ENCODE results near the gene BRAF.
"Not testable (repeated sequence)": the region's sequence is repeated elsewhere in the genome, so short reads cannot be mapped to it uniquely, and the experiment has no call there.

The BRAF gene

DNA sequence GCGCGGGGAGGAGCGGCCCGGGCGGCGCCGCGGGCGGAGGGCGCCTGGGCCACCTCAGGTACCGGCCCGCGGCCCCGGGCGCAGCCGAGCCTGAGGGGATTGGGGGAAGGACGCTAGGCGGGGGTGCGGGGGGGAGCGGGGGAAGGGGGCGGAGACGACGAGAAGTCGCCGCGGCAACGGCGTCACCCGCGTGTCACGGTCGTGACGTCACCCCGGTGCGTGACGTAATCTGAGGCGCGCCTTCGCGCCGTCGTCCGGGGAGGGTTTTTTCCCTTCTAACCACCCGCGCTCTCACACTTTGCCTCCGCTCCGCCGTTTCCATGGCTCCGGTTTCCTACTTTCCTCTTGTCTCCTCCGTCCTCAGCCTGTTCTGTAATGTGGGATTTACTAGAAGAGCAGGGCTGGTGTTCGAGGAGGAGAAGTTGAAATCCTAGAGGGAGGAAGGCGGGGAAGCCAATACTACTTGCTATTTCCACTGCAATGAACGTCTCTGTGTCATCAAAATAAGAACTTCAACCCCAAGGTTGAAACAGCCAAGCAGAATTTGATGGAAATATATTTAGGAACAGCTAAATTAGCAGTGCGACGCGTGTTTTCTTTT lies at the start of gene BRAF:
TSS of gene BRAF (minus strand) at position 109 of the 601 bp plus-strand sequence. CDS start 226 bp downstream, outside the sequence.
- Histone ChIP-seq H3K4me1 (ENCODE audit: control insufficient read depth in 2 of 2, insufficient read depth in 2 of 2, low read length in 2 of 2) (peaks cover 4% of the 10 kb centered on the region in 2 donors), H3K4me3 (ENCODE audit: low read length in 2 of 2) (peak within 1 kb of the TSS; percentile 93 to 94), H3K27me3 (ENCODE audit: control insufficient read depth in 2 of 2, insufficient read depth in 2 of 2, low read length in 2 of 2) (no peaks in the 10 kb centered on the region), H3K27ac (ENCODE audit: low read depth in 2 of 2, low read length in 2 of 2) (peak within 1 kb of the TSS; percentile 89 to 91), H3K9me3 (ENCODE audit: control insufficient read depth in 2 of 2, low read length in 2 of 2) (no peaks in the 10 kb centered on the region), H3K36me3 (ENCODE audit: control insufficient read depth in 2 of 2, insufficient read depth in 2 of 2, low read length in 2 of 2) (no peaks in the 10 kb centered on the region), H3K9ac (ENCODE audit: low read depth in 1 of 2, low read length in 2 of 2) (peak within 1 kb of the TSS; percentile 92 to 98)

DNA sequence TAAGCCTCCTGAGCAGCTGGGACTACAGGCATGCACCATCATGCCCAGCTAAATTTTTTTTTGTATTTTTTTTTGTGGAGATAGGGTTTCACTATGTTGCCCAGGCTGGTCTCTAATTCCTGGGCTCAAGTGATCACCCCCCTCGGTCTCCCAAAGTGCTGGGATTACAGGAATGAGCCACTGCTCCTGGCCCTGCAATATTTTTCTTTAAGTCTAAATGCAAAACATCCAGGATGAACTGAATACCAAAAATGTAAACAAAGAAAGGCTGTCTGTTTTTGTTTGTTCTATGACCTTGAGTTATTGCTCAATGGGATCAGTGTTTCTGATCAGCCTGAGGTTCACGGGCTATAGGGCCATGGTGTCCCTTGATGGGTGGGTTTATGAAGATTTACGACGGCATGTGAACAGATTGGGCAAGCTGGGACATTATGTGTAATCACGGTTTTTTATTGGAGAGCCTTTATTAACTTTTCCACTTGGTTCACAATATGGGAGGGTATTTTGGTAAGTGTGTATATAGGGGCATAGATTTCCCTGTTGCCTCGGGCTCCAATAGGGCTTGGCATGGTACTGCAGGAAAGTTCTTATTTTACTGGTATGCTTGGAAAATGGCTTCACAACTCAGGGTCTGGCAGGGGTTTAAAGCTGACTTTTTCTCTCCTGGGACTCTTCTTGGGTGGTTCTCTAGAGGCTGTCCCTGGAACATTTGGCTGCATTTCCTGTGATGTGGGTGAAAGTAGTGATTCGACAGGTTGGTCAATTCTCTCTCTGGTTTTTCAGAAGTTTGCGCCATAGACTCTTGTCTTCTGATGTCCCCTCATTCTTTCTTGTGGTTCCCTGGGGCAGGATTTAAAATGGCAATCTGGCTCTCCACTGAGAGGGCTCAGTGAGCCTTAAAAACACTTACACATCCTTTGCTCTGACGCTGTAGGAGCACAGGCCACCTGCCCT lies 48.4 kb upstream of the BRAF start:
- no peak overlapping the region for H3K27ac ChIP-seq (ENCODE audit: low read depth in 2 of 2, low read length in 2 of 2)

DNA sequence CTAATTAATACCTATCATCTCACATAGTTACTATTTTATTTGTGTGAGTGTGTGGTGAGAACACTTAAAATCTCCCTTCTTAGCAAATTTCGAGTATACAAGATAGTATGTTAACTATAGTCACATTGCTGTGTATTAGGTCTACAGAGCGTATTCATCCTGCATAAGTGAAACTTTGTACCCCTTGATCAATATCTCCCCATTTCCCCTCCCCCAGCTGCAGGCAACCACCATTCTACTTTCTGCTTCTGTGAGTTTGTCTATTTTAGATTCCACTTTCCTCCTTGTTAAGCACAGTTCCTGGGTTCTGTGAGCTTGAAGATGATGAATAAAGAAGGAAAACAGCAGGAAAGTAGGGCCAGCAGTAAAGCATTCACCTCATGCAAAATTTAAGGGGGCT lies 47.6 kb upstream of the BRAF start:
- Histone ChIP-seq H3K27me3 (ENCODE audit: control insufficient read depth in 2 of 2, insufficient read depth in 2 of 2, low read length in 2 of 2) (no peaks in the 10 kb centered on the region), H3K36me3 (ENCODE audit: control insufficient read depth in 2 of 2, insufficient read depth in 2 of 2, low read length in 2 of 2) (no peaks in the 10 kb centered on the region), H3K9ac (ENCODE audit: low read depth in 1 of 2, low read length in 2 of 2) (no peak overlapping the region), H3K27ac (ENCODE audit: low read depth in 2 of 2, low read length in 2 of 2) (no peak overlapping the region), H3K4me3 (ENCODE audit: low read length in 2 of 2) (no peak overlapping the region), H3K9me3 (ENCODE audit: control insufficient read depth in 2 of 2, low read length in 2 of 2) (no peaks in the 10 kb centered on the region), H3K4me1 (ENCODE audit: control insufficient read depth in 2 of 2, insufficient read depth in 2 of 2, low read length in 2 of 2) (peaks cover 0 to 5% of the 10 kb centered on the region in 2 donors)

More for the DNA sequence above, 48.4 kb upstream of the BRAF start:
- no peak overlapping the region for H3K4me3 ChIP-seq (ENCODE audit: low read length in 2 of 2)
- no peaks in the 10 kb centered on the region for H3K36me3 ChIP-seq (ENCODE audit: control insufficient read depth in 2 of 2, insufficient read depth in 2 of 2, low read length in 2 of 2)
- no peak overlapping the region for H3K9ac ChIP-seq (ENCODE audit: low read depth in 1 of 2, low read length in 2 of 2)
- no peaks in the 10 kb centered on the region for H3K9me3 ChIP-seq (ENCODE audit: control insufficient read depth in 2 of 2, low read length in 2 of 2)
- no peaks in the 10 kb centered on the region for H3K27me3 ChIP-seq (ENCODE audit: control insufficient read depth in 2 of 2, insufficient read depth in 2 of 2, low read length in 2 of 2)
- peaks cover 0 to 5% of the 10 kb centered on the region in 2 donors for H3K4me1 ChIP-seq (ENCODE audit: control insufficient read depth in 2 of 2, insufficient read depth in 2 of 2, low read length in 2 of 2)

DNA sequence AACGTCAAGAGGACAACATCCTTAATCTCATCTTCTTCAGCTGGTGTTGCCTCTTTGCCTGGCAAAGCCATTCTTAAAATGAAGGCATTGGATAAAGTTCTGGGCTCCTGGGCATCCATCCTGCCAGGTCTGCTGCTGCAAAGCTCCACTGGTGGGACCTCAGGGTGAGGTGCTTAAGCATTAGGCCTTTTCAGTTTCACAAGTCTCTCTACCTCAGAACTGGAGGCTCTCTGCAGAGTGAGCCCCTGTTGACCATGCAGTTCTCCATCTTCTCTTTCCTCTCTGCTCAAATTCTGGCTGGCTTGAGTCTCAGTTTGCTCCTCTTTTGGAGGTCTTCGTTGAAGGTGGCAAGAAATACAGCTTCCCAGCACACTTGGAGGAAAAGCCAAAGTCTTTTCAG lies 42.7 kb upstream of the BRAF start:
- Histone ChIP-seq H3K4me3 (ENCODE audit: low read length in 2 of 2) (no peak overlapping the region), H3K27ac (ENCODE audit: low read depth in 2 of 2, low read length in 2 of 2) (no peak overlapping the region), H3K36me3 (ENCODE audit: control insufficient read depth in 2 of 2, insufficient read depth in 2 of 2, low read length in 2 of 2) (no peaks in the 10 kb centered on the region)

DNA sequence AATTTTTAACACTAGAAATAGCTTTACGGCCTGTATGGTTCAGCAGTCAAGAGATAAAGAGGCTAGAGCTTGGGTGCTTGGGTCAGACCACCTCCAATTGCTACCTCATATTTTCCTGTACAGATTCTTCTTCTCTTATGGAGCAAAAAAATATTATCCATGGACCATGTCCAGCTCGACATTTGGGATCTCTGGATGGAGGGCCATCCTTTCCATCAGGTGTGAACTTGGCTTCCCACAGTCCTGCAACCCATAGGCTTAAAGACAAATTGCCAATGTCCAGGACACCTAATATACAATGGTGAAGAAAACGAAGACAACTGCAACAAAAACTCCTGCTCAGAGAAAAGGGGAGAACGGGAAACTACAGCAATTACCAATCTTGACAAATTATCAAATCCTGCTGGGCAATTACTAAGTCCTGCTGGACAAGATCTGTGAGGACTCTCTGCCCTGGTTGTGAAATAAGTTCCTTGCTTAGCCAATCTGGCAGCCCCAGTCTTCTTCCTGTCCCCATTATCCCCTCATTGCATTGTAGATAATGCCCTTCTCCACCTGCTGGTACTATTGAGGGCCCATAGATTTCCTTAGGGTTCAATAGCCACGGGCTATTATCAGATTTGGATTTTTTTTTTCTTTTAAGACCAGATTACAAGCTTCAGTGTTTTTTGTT lies 42.0 kb upstream of the BRAF start:
- no peak overlapping the region for H3K27ac ChIP-seq (ENCODE audit: low read depth in 2 of 2, low read length in 2 of 2)
- no peaks in the 10 kb centered on the region for H3K9me3 ChIP-seq (ENCODE audit: control insufficient read depth in 2 of 2, low read length in 2 of 2)
- H3K4me3 ChIP-seq (ENCODE audit: low read length in 2 of 2) = no peak overlapping the region
- H3K36me3 ChIP-seq (ENCODE audit: control insufficient read depth in 2 of 2, insufficient read depth in 2 of 2, low read length in 2 of 2) = no peaks in the 10 kb centered on the region
- H3K4me1 ChIP-seq (ENCODE audit: control insufficient read depth in 2 of 2, insufficient read depth in 2 of 2, low read length in 2 of 2) = no peaks in the 10 kb centered on the region
- no peak overlapping the region for H3K9ac ChIP-seq (ENCODE audit: low read depth in 1 of 2, low read length in 2 of 2)
- H3K27me3 ChIP-seq (ENCODE audit: control insufficient read depth in 2 of 2, insufficient read depth in 2 of 2, low read length in 2 of 2) = no peaks in the 10 kb centered on the region

More for the DNA sequence above, 42.7 kb upstream of the BRAF start:
- Histone ChIP-seq H3K27me3 (ENCODE audit: control insufficient read depth in 2 of 2, insufficient read depth in 2 of 2, low read length in 2 of 2) (no peaks in the 10 kb centered on the region), H3K9me3 (ENCODE audit: control insufficient read depth in 2 of 2, low read length in 2 of 2) (no peaks in the 10 kb centered on the region), H3K4me1 (ENCODE audit: control insufficient read depth in 2 of 2, insufficient read depth in 2 of 2, low read length in 2 of 2) (no peaks in the 10 kb centered on the region), H3K9ac (ENCODE audit: low read depth in 1 of 2, low read length in 2 of 2) (no peak overlapping the region)

DNA sequence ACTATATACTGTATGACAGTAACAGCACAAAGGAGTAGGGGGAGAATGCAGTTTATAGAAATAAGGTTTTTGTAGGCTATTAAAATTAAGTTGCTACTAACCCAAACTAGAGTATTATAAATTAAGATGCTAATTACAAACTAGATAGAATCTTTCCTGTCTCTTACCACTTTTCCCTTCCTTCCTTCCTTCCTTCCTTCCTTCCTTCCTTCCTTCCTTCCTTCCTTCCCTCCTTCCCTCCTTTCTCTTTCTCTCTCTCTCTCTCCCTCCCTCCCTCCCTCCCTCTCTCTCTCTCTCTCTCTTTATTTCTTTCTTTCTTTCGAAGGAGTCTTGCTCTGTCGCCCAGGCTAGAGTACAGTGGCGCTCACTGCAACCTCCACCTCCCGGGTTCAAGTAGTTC lies 36.4 kb upstream of the BRAF start:
- Histone ChIP-seq H3K27ac (ENCODE audit: low read depth in 2 of 2, low read length in 2 of 2) (no peak overlapping the region), H3K27me3 (ENCODE audit: control insufficient read depth in 2 of 2, insufficient read depth in 2 of 2, low read length in 2 of 2) (no peaks in the 10 kb centered on the region), H3K9me3 (ENCODE audit: control insufficient read depth in 2 of 2, low read length in 2 of 2) (no peaks in the 10 kb centered on the region), H3K4me1 (ENCODE audit: control insufficient read depth in 2 of 2, insufficient read depth in 2 of 2, low read length in 2 of 2) (no peaks in the 10 kb centered on the region), H3K9ac (ENCODE audit: low read depth in 1 of 2, low read length in 2 of 2) (no peak overlapping the region), H3K36me3 (ENCODE audit: control insufficient read depth in 2 of 2, insufficient read depth in 2 of 2, low read length in 2 of 2) (no peaks in the 10 kb centered on the region), H3K4me3 (ENCODE audit: low read length in 2 of 2) (no peak overlapping the region)

DNA sequence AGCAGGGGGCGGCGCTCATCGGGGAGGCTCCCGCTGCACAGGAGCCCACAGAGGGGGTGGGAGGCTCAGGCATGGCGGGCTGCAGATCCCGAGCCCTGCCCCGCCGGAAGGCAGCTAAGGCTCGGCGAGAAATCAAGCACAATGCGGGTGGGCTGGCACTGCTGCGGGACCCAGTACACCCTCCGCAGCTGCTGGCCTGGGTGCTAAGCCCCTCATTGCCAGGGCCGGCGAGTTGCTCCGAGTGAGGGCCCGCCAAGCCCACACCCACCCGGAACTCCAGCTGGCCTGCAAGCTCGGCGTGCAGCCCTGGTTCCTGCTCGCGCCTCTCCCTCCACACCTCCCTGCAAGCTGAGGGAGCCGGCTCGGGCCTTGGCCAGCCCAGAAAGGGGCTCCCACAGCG lies 32.3 kb upstream of the BRAF start:
- not testable (repeated sequence) for H3K4me1 ChIP-seq (ENCODE audit: control insufficient read depth in 2 of 2, insufficient read depth in 2 of 2, low read length in 2 of 2)

DNA sequence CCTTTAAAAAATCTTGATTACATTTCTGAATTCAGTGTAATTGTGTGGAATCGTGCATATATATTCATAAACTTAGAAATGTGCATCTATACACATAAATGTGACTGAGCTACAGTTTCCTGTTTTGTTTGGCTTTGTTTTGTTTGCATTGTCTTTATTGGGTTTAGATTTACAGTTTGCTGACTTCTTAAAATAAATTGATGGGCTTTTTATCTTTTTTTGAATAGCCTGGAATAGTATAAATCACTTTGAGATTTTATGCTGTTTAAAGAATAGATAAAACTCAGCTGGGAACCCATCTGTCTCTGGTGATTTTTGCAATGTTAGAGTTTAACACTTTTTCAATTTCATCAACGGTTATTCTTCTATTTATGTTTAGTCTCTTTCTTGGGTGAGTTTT lies 21.2 kb upstream of the BRAF start:
- Histone ChIP-seq H3K4me3 (ENCODE audit: low read length in 2 of 2) (no peak overlapping the region), H3K36me3 (ENCODE audit: control insufficient read depth in 2 of 2, insufficient read depth in 2 of 2, low read length in 2 of 2) (no peaks in the 10 kb centered on the region), H3K27ac (ENCODE audit: low read depth in 2 of 2, low read length in 2 of 2) (no peak overlapping the region), H3K9ac (ENCODE audit: low read depth in 1 of 2, low read length in 2 of 2) (no peak overlapping the region), H3K9me3 (ENCODE audit: control insufficient read depth in 2 of 2, low read length in 2 of 2) (no peaks in the 10 kb centered on the region), H3K4me1 (ENCODE audit: control insufficient read depth in 2 of 2, insufficient read depth in 2 of 2, low read length in 2 of 2) (no peaks in the 10 kb centered on the region), H3K27me3 (ENCODE audit: control insufficient read depth in 2 of 2, insufficient read depth in 2 of 2, low read length in 2 of 2) (no peaks in the 10 kb centered on the region)

More for the DNA sequence above, 32.3 kb upstream of the BRAF start:
- not testable (repeated sequence) for H3K27ac ChIP-seq (ENCODE audit: low read depth in 2 of 2, low read length in 2 of 2); H3K9me3 ChIP-seq (ENCODE audit: control insufficient read depth in 2 of 2, low read length in 2 of 2); H3K27me3 ChIP-seq (ENCODE audit: control insufficient read depth in 2 of 2, insufficient read depth in 2 of 2, low read length in 2 of 2); H3K4me3 ChIP-seq (ENCODE audit: low read length in 2 of 2); H3K9ac ChIP-seq (ENCODE audit: low read depth in 1 of 2, low read length in 2 of 2); H3K36me3 ChIP-seq (ENCODE audit: control insufficient read depth in 2 of 2, insufficient read depth in 2 of 2, low read length in 2 of 2)

DNA sequence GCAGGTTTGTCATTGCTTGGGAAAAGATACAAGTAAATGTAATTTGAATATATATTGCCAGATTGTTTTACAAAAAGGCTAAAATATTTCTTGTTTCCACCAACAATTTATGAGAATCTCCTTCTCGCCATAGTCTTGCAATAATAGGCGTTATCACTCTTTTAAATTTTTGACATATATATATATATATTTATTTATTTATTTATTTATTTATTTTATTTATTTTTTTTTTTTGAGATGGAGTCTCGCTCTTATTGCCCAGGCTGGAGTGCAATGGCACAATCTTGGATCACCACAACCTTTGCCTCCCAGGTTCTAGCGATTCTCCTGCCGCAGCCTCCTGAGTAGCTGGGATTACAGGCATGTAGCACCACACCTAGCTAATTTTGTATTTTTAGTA lies 17.5 kb upstream of the BRAF start:
- H3K4me3 ChIP-seq (ENCODE audit: low read length in 2 of 2); H3K9me3 ChIP-seq (ENCODE audit: control insufficient read depth in 2 of 2, low read length in 2 of 2); H3K27me3 ChIP-seq (ENCODE audit: control insufficient read depth in 2 of 2, insufficient read depth in 2 of 2, low read length in 2 of 2); H3K36me3 ChIP-seq (ENCODE audit: control insufficient read depth in 2 of 2, insufficient read depth in 2 of 2, low read length in 2 of 2); H3K9ac ChIP-seq (ENCODE audit: low read depth in 1 of 2, low read length in 2 of 2); H3K4me1 ChIP-seq (ENCODE audit: control insufficient read depth in 2 of 2, insufficient read depth in 2 of 2, low read length in 2 of 2); H3K27ac ChIP-seq (ENCODE audit: low read depth in 2 of 2, low read length in 2 of 2): not testable (repeated sequence)

DNA sequence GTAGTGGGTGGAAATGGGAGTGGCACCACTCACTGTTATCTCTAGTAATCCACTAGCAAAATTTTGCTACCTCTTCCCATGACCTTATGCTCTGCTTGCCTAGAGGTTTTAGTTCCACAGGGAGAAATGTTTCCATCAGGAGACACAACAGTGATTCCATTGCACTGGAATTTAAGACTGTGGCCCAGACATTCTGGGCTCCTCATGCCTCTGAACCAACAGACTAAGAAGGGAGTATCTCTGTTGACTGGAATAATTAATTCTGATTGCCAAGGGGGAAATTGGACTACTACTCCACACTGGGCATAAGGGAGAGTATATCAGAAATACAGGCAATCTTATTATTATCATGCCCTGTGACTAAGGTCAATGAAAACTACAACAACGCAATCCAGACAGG lies 16.2 kb upstream of the BRAF start:
- H3K9ac ChIP-seq (ENCODE audit: low read depth in 1 of 2, low read length in 2 of 2) = no peak overlapping the region
- H3K4me3 ChIP-seq (ENCODE audit: low read length in 2 of 2) = no peak overlapping the region
- no peak overlapping the region for H3K27ac ChIP-seq (ENCODE audit: low read depth in 2 of 2, low read length in 2 of 2)
- no peaks in the 10 kb centered on the region for H3K27me3 ChIP-seq (ENCODE audit: control insufficient read depth in 2 of 2, insufficient read depth in 2 of 2, low read length in 2 of 2)
- no peaks in the 10 kb centered on the region for H3K4me1 ChIP-seq (ENCODE audit: control insufficient read depth in 2 of 2, insufficient read depth in 2 of 2, low read length in 2 of 2)
- no peaks in the 10 kb centered on the region for H3K9me3 ChIP-seq (ENCODE audit: control insufficient read depth in 2 of 2, low read length in 2 of 2)
- H3K36me3 ChIP-seq (ENCODE audit: control insufficient read depth in 2 of 2, insufficient read depth in 2 of 2, low read length in 2 of 2) = no peaks in the 10 kb centered on the region
